Mesenchymal stem cell (in vitro differentiated cells and primary cell): ENCODE data around the gene SMARCD2.

Experiments used
- DNase-seq: peaks from one replicate; pipeline ENCODE4 v3.0.0-alpha.2; 2013
- H2AFZ ChIP-seq: one replicate; pipeline ENCODE4 v1.6.1; 2013; ENCODE audit warnings: low read depth, mild to moderate bottlenecking, control low read depth, inconsistent platforms, low read length, moderate library complexity
- H2AK5ac ChIP-seq: 2 replicates; pipeline ENCODE4 v1.6.1; 2013; ENCODE audit warnings: low read length, moderate library complexity, mild to moderate bottlenecking, inconsistent platforms; ENCODE audit not compliant: severe bottlenecking
- H2BK120ac ChIP-seq: one replicate; pipeline ENCODE4 v1.6.1; 2013; ENCODE audit warnings: low read depth, mild to moderate bottlenecking, inconsistent platforms, low read length, moderate library complexity
- H2BK12ac ChIP-seq, 2 experiments: one replicate each; pipeline ENCODE4 v1.6.1; 2013; ENCODE audit warnings: inconsistent platforms in 2 of 2, low read length in 2 of 2, mild to moderate bottlenecking in 2 of 2, moderate library complexity in 2 of 2, control low read depth in 1 of 2
- H2BK15ac ChIP-seq: one replicate; pipeline ENCODE4 v1.6.1; 2013; ENCODE audit warnings: mild to moderate bottlenecking, low read depth, inconsistent platforms; ENCODE audit not compliant: poor library complexity, severe bottlenecking
- H2BK5ac ChIP-seq: 2 replicates; pipeline ENCODE4 v1.6.1; 2013; ENCODE audit warnings: low read depth, mild to moderate bottlenecking, low read length, control low read depth, inconsistent platforms; ENCODE audit not compliant: poor library complexity, severe bottlenecking
- H3K14ac ChIP-seq, 2 experiments: one replicate each; pipeline ENCODE4 v1.6.1; 2013; ENCODE audit warnings: inconsistent platforms in 2 of 2, low read length in 2 of 2, control low read depth in 1 of 2, mild to moderate bottlenecking in 1 of 2, moderate library complexity in 1 of 2
- H3K18ac ChIP-seq, 2 experiments: one replicate each; pipeline ENCODE4 v1.6.1; 2013; ENCODE audit warnings: inconsistent platforms in 2 of 2, low read length in 2 of 2, control low read depth in 1 of 2, low read depth in 1 of 2, mild to moderate bottlenecking in 1 of 2
- H3K23ac ChIP-seq, 2 experiments: one replicate each; pipeline ENCODE4 v1.6.1; 2013; ENCODE audit warnings: inconsistent platforms in 2 of 2, low read length in 2 of 2, mild to moderate bottlenecking in 2 of 2, moderate library complexity in 2 of 2, control low read depth in 1 of 2
- H3K27ac ChIP-seq: 2 replicates; pipeline ENCODE4 v1.5.1; 2013; ENCODE audit warnings: mild to moderate bottlenecking, moderate library complexity, low read length, control low read depth, inconsistent platforms; ENCODE audit not compliant: poor library complexity, severe bottlenecking
- H3K27me3 ChIP-seq, 2 experiments: 2 replicates each; pipeline versions ENCODE4 v1.6.1 to v1.7.0; 2013; ENCODE audit warnings: low read length in 2 of 2, mild to moderate bottlenecking in 2 of 2, moderate library complexity in 2 of 2, control low read depth in 1 of 2, inconsistent platforms in 1 of 2; ENCODE audit not compliant: control insufficient read depth in 1 of 2, insufficient read depth in 1 of 2
- H3K36me3 ChIP-seq, 2 experiments: 2 replicates each; pipeline versions ENCODE4 v1.6.1 to v1.7.0; 2013; ENCODE audit warnings: low read length in 2 of 2, control low read depth in 1 of 2, inconsistent platforms in 1 of 2, low read depth in 1 of 2, mild to moderate bottlenecking in 1 of 2; ENCODE audit not compliant: insufficient read depth in 2 of 2, control insufficient read depth in 1 of 2
- H3K4ac ChIP-seq, 2 experiments: one replicate each; pipeline ENCODE4 v1.6.1; 2013; ENCODE audit warnings: inconsistent platforms in 2 of 2, low read length in 2 of 2, mild to moderate bottlenecking in 2 of 2, moderate library complexity in 2 of 2, control low read depth in 1 of 2, low read depth in 1 of 2
- H3K4me1 ChIP-seq: 2 replicates; pipeline ENCODE4 v1.6.1; 2013; ENCODE audit warnings: low read depth, low read length, control low read depth; ENCODE audit not compliant: control insufficient read depth, insufficient read depth
- H3K4me2 ChIP-seq: 2 replicates; pipeline ENCODE4 v1.6.1; 2013; ENCODE audit warnings: low read length, mild to moderate bottlenecking, inconsistent platforms; ENCODE audit not compliant: poor library complexity, severe bottlenecking
- H3K4me3 ChIP-seq, 2 experiments: 2 replicates each; pipeline versions ENCODE4 v1.5.1 to v1.7.0; 2013; ENCODE audit warnings: low read length in 2 of 2, mild to moderate bottlenecking in 2 of 2, control low read depth in 1 of 2, low read depth in 1 of 2; ENCODE audit not compliant: insufficient read depth in 1 of 2
- H3K79me1 ChIP-seq: replicated peaks from 2 replicates; pipeline ENCODE4 v1.6.1; 2013; ENCODE audit warnings: mild to moderate bottlenecking, control low read depth, low read length, inconsistent platforms; ENCODE audit not compliant: poor library complexity, severe bottlenecking
- H3K9ac ChIP-seq: 2 replicates; pipeline ENCODE4 v1.7.0; 2013; ENCODE audit warnings: mild to moderate bottlenecking, low read length, moderate library complexity
- H3K9me3 ChIP-seq: 2 replicates; pipeline ENCODE4 v1.7.0; 2013; ENCODE audit warnings: mild to moderate bottlenecking, low read length; ENCODE audit not compliant: control insufficient read depth
- H4K8ac ChIP-seq: one replicate; pipeline ENCODE4 v1.6.1; 2013; ENCODE audit warnings: inconsistent platforms, mild to moderate bottlenecking, low read length, moderate library complexity
- H4K91ac ChIP-seq: one replicate; pipeline ENCODE4 v1.6.1; 2013; ENCODE audit warnings: mild to moderate bottlenecking, low read length, inconsistent platforms
- WGBS: methylation state at CpG from one replicate; pipeline ENCODE4 v1.1.7; 2013; ENCODE audit warnings: mixed read lengths; 5-methylcytosine and 5-hydroxymethylcytosine counted together

The SMARCD2 gene

DNA sequence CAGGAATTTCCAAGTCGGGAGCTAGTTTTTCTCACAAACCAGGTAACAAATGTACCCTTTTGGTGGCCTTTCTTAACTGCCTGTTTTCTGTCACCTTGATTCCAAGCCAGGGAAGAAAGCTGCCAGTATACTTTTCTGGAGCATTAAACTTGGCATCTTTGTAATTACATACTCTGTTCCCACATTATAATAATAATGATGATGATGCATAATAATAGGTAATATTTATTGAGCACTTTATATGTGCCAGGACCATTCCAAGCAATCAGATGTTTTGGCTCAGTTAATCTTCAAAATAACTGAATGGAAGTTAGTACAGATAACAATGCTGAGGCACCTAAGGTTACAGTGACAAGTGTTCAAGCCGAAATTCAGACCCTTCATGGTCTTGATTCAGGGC, 26.4 kb downstream of the SMARCD2 start:
- Histone ChIP-seq H2BK120ac (no peak overlapping the region), H3K27ac (no peak overlapping the region), H3K36me3 (peaks cover 52 to 100% of the 10 kb centered on the region in 2 experiments), H3K4me1 (peaks cover 11% of the 10 kb centered on the region), H4K91ac (no peak overlapping the region), H2AFZ (no peak overlapping the region), H4K8ac (no peak overlapping the region), H2BK12ac (no peak overlapping the region), H3K4ac (no peak overlapping the region), H3K79me1 (peaks cover 23% of the 10 kb centered on the region), H2BK15ac (no peak overlapping the region), H3K23ac (no peak overlapping the region), H3K9ac (no peak overlapping the region), H3K14ac (no peak overlapping the region), H2BK5ac (no peak overlapping the region), H3K4me3 (no peak overlapping the region), H3K9me3 (no peaks in the 10 kb centered on the region), H3K18ac (no peak overlapping the region), H3K4me2 (no peak overlapping the region), H3K27me3 (no peaks in the 10 kb centered on the region), H2AK5ac (no peak overlapping the region)
- WGBS, result 97% methylated on average over 2 of the region's 2 CpGs
- no peak for DNase-seq

DNA sequence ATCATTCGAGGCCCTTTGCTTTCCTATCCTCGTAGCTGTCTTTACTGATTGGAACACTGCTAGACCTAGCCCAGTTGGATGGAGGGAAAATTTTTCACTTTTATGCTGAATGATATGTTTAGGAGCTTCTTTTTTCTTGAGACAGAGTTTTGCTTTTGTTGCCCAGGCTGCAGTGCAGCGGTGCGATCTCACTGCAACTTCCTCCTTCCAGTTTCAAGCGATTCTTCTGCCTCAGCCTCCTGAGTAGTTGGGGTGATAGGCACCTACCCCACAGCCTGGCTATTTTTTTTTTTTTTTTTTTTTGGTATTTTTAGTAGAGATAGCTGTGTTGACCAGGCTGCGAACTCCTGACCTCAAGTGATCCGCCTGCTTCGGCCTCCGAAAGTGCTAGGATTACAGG, 32.5 kb downstream of the SMARCD2 start:
- H3K4me3 ChIP-seq, result no peak overlapping the region
- peaks cover 25% of the 10 kb centered on the region for H3K79me1 ChIP-seq
- H2BK120ac ChIP-seq, result no peak overlapping the region
- H3K18ac ChIP-seq, result no peak overlapping the region
- H3K36me3 ChIP-seq, result peaks cover 37 to 100% of the 10 kb centered on the region in 2 experiments
- no peak overlapping the region for H3K4ac ChIP-seq
- H4K91ac ChIP-seq, result no peak overlapping the region
- no peak overlapping the region for H2BK12ac ChIP-seq
- no peak overlapping the region for H3K4me2 ChIP-seq
- no peak overlapping the region for H3K14ac ChIP-seq
- no peak overlapping the region for H2BK15ac ChIP-seq
- H3K9ac ChIP-seq, result no peak overlapping the region
- H3K23ac ChIP-seq, result no peak overlapping the region
- H2AK5ac ChIP-seq, result no peak overlapping the region
- no peak for DNase-seq
- H3K27ac ChIP-seq, result no peak overlapping the region
- no peaks in the 10 kb centered on the region for H3K27me3 ChIP-seq
- no peaks in the 10 kb centered on the region for H3K4me1 ChIP-seq
- H2AFZ ChIP-seq, result no peak overlapping the region
- H2BK5ac ChIP-seq, result no peak overlapping the region
- 89% methylated on average over 9 of the region's 9 CpGs for WGBS
- no peaks in the 10 kb centered on the region for H3K9me3 ChIP-seq
- no peak overlapping the region for H4K8ac ChIP-seq

GRCh38 chr17:63805591-63805990, 36.9 kb downstream of the SMARCD2 start:
- H3K27ac ChIP-seq, result no peak overlapping the region
- no peak overlapping the region for H3K4me3 ChIP-seq
- H3K4me1 ChIP-seq, result no peaks in the 10 kb centered on the region
- peak overlapping the region; percentile 51 for H3K9ac ChIP-seq
- H3K36me3 ChIP-seq, result peaks cover 39 to 99% of the 10 kb centered on the region in 2 experiments
- no peak overlapping the region for H2BK5ac ChIP-seq
- DNase-seq, result no peak
- H4K91ac ChIP-seq, result no peak overlapping the region
- no peak overlapping the region for H4K8ac ChIP-seq
- no peak overlapping the region for H2BK15ac ChIP-seq
- H3K4me2 ChIP-seq, result no peak overlapping the region
- no peak overlapping the region for H3K14ac ChIP-seq
- H3K23ac ChIP-seq, result no peak overlapping the region
- peaks cover 21% of the 10 kb centered on the region for H3K79me1 ChIP-seq
- no peaks in the 10 kb centered on the region for H3K9me3 ChIP-seq
- H2AK5ac ChIP-seq, result no peak overlapping the region
- no peaks in the 10 kb centered on the region for H3K27me3 ChIP-seq
- H2BK120ac ChIP-seq, result no peak overlapping the region
- no CpG with 5 or more reads among the region's 2 CpGs for WGBS
- H2AFZ ChIP-seq, result no peak overlapping the region
- no peak overlapping the region for H2BK12ac ChIP-seq
- no peak overlapping the region for H3K4ac ChIP-seq
- H3K18ac ChIP-seq, result no peak overlapping the region

GRCh38 chr17:63804328-63804727, 38.2 kb downstream of the SMARCD2 start:
- Histone ChIP-seq H3K4me1 (no peaks in the 10 kb centered on the region), H3K4me2 (no peak overlapping the region), H2BK15ac (no peak overlapping the region), H3K9ac (no peak overlapping the region), H2BK120ac (no peak overlapping the region), H2AFZ (no peak overlapping the region), H3K27me3 (no peaks in the 10 kb centered on the region), H4K8ac (no peak overlapping the region), H2BK5ac (no peak overlapping the region), H3K18ac (no peak overlapping the region), H3K4ac (no peak overlapping the region), H3K4me3 (no peak overlapping the region), H2AK5ac (no peak overlapping the region), H3K23ac (no peak overlapping the region), H4K91ac (no peak overlapping the region), H3K27ac (no peak overlapping the region), H2BK12ac (no peak overlapping the region), H3K14ac (no peak overlapping the region), H3K9me3 (no peaks in the 10 kb centered on the region), H3K79me1 (peaks cover 24% of the 10 kb centered on the region), H3K36me3 (peaks cover 35 to 99% of the 10 kb centered on the region in 2 experiments)
- WGBS, result 100% methylated on average over 1 of the region's 1 CpG
- no peak for DNase-seq
